ENCODE data around the gene BEST2.

The BEST2 gene

DNA sequence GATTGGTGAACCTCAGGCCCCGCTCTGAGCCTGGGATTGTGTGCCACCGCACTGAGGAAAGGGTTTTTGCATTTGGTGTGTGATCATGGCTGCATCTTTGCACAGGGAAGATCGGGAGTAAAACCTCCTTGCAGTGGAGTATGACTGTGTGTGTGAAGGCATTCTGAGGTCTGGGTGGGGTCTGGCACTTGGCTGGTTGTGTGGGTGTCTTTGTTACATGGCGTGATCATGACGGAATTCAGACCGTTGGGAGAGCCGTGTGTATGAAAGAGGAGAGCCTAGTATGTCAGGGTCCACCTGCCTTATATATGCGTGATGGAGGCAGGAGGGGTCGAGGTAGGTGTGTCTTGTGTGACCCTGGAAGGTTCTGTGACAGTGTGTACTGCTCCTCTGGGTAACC lies 740 bp upstream of the BEST2 start:
- no peak overlapping the region for H3K27ac ChIP-seq (ENCODE audit: insufficient read depth, low read length, poor library complexity, severe bottlenecking)
- DNase-seq, result no peak
- H3K4me3 ChIP-seq (ENCODE audit: insufficient read depth, low read depth, low read length, poor library complexity, severe bottlenecking), result no peak overlapping the region
- peaks cover 6% of the 10 kb centered on the region for H3K9me3 ChIP-seq (ENCODE audit: control insufficient read depth, low read length)
- H3K36me3 ChIP-seq (ENCODE audit: control insufficient read depth, insufficient read depth, low read length), result peaks cover 22% of the 10 kb centered on the region
- peaks cover 4% of the 10 kb centered on the region for H3K27me3 ChIP-seq (replicated peaks; ENCODE audit: control insufficient read depth, insufficient read depth, low read length, poor library complexity, severe bottlenecking)
- H3K4me1 ChIP-seq (ENCODE audit: control insufficient read depth, insufficient read depth, low read length, poor library complexity, severe bottlenecking), result no peaks in the 10 kb centered on the region

DNA sequence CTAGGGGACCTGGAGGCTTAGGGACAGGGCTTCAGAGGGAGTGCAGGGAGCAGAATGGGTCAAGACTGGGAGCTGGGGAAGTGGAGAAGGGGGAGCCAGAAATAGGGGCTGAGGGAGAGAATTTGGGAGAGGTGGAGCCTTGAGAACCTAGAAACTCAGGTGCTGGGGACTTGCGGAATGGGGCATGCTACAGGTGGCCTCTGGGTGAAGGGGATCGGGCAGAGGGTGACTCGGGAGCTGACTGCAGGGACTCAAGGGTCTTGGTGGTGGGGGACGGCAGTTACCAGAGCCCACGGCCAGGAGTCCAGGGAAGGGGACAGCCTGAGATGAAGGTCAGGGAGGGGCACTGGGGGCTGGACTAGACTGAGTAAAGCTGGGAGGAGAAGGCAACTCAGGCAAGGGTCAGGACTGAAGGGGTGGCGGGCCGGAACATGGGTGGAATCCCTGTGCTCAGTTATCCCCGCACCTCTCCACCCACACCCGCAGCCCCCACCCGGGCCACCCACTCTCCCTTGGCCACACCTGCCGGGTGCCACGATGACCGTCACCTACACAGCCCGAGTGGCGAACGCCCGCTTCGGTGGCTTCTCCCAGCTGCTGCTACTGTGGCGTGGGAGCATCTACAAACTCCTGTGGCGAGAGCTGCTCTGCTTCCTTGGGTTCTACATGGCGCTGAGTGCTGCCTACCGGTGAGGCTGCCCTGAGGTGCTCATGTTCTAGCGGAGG lies 628 bp downstream of the BEST2 start:
- Histone ChIP-seq H3K36me3 (ENCODE audit: control insufficient read depth, insufficient read depth, low read length) (peaks cover 9% of the 10 kb centered on the region), H3K9me3 (ENCODE audit: control insufficient read depth, low read length) (peaks cover 6% of the 10 kb centered on the region), H3K27ac (ENCODE audit: insufficient read depth, low read length, poor library complexity, severe bottlenecking) (no peak overlapping the region), H3K4me1 (ENCODE audit: control insufficient read depth, insufficient read depth, low read length, poor library complexity, severe bottlenecking) (no peaks in the 10 kb centered on the region), H3K4me3 (ENCODE audit: insufficient read depth, low read depth, low read length, poor library complexity, severe bottlenecking) (no peak overlapping the region), H3K27me3 (replicated peaks; ENCODE audit: control insufficient read depth, insufficient read depth, low read length, poor library complexity, severe bottlenecking) (peaks cover 4% of the 10 kb centered on the region)
- no peak for DNase-seq

DNA sequence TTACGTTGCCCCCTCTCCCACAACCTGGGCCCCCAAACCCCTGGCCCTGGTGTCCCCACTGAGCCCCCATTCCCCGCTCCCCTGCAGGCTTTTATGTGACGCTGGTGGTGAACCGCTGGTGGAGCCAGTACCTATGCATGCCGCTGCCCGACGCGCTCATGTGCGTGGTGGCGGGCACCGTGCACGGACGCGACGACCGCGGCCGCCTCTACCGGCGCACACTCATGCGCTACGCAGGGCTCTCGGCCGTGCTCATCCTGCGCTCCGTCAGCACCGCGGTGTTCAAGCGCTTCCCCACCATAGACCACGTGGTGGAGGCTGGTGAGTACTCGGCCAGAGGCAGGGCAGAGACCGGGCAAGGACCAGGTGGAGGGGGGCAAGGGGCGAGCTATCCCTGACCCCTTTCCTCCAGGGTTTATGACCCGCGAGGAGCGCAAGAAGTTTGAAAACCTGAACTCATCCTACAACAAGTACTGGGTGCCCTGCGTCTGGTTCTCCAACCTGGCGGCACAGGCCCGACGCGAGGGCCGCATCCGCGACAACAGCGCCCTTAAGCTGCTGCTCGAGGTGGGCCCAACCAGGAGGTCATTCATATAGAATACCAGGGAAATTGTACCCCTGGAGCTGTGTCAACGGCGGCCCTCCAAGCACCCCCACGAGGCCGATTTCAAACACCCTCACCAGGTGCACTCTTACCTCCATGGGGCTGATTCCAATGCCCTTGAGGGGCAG lies 3.0 kb downstream of the BEST2 start:
- Histone ChIP-seq H3K4me3 (ENCODE audit: insufficient read depth, low read depth, low read length, poor library complexity, severe bottlenecking) (no peak overlapping the region), H3K36me3 (ENCODE audit: control insufficient read depth, insufficient read depth, low read length) (no peaks in the 10 kb centered on the region), H3K27me3 (replicated peaks; ENCODE audit: control insufficient read depth, insufficient read depth, low read length, poor library complexity, severe bottlenecking) (peaks cover 4% of the 10 kb centered on the region), H3K27ac (ENCODE audit: insufficient read depth, low read length, poor library complexity, severe bottlenecking) (no peak overlapping the region), H3K9me3 (ENCODE audit: control insufficient read depth, low read length) (no peaks in the 10 kb centered on the region), H3K4me1 (ENCODE audit: control insufficient read depth, insufficient read depth, low read length, poor library complexity, severe bottlenecking) (peaks cover 5% of the 10 kb centered on the region)
- DNase-seq, result no peak

DNA sequence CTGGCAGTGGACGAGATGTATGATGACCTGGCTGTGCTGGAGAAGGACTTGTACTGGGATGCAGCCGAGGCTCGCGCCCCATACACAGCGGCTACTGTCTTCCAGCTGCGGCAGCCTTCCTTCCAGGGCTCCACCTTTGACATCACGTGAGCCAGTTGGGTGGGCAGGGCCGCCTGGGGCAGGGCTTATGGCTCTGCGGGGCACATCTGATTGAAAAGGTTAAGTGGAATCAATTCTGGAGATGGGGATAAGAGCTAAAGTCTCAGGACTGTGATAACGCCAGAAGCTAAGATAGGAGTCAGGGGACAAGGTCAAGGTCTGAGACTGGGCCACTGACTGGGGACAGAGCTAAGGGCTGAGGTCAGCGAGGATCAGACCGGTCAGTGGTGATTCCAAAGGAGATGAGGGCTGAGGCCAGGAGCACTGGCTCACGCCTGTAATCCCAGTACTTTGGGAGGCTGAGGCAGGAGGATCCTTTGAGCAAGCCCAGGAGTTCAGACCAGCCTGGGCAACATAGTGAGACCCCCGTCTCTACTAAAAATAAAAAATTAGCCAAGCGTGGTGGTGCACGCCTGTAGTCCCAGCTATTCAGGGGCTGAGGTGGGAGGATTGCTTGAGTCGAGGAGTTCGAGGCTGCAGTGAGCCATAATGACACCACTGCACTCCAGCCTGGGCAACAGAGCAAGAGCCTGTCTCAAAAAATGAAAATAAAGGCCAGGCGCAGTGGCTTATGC lies 4.7 kb downstream of the BEST2 start:
- no peaks in the 10 kb centered on the region for H3K9me3 ChIP-seq (ENCODE audit: control insufficient read depth, low read length)
- H3K4me3 ChIP-seq (ENCODE audit: insufficient read depth, low read depth, low read length, poor library complexity, severe bottlenecking), result no peak overlapping the region
- peaks cover 4% of the 10 kb centered on the region for H3K27me3 ChIP-seq (replicated peaks; ENCODE audit: control insufficient read depth, insufficient read depth, low read length, poor library complexity, severe bottlenecking)
- no peak for DNase-seq
- no peaks in the 10 kb centered on the region for H3K36me3 ChIP-seq (ENCODE audit: control insufficient read depth, insufficient read depth, low read length)
- H3K4me1 ChIP-seq (ENCODE audit: control insufficient read depth, insufficient read depth, low read length, poor library complexity, severe bottlenecking), result peaks cover 5% of the 10 kb centered on the region
- H3K27ac ChIP-seq (ENCODE audit: insufficient read depth, low read length, poor library complexity, severe bottlenecking), result no peak overlapping the region

DNA sequence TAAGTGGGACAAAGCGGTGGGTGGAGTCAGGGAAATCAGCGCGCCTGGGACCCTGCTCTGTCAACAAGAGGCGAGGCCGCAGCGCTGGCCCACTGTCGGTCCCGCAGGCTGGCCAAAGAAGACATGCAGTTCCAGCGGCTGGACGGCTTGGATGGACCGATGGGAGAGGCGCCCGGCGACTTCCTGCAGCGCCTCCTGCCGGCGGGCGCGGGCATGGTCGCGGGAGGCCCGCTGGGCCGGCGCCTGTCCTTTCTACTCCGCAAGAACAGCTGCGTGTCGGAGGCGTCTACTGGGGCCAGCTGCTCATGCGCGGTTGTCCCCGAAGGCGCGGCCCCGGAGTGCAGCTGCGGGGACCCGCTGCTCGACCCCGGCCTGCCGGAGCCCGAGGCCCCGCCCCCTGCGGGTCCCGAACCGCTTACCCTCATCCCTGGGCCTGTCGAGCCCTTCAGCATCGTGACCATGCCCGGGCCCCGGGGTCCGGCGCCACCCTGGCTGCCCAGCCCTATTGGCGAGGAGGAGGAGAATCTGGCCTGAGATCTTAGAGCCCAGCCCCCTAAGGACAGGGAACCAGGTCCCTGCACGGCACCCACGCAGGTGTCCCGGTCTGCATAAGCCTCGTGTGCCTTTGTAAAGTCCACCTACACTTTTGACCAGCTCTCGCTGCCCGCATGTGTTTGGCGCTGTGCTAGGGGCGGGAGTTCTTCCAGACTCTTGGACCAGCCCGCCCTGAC lies 6.1 kb downstream of the BEST2 start:
- Histone ChIP-seq H3K4me3 (ENCODE audit: insufficient read depth, low read depth, low read length, poor library complexity, severe bottlenecking) (peak overlapping the region; percentile 11), H3K27ac (ENCODE audit: insufficient read depth, low read length, poor library complexity, severe bottlenecking) (no peak overlapping the region), H3K36me3 (ENCODE audit: control insufficient read depth, insufficient read depth, low read length) (no peaks in the 10 kb centered on the region), H3K27me3 (replicated peaks; ENCODE audit: control insufficient read depth, insufficient read depth, low read length, poor library complexity, severe bottlenecking) (peaks cover 4% of the 10 kb centered on the region), H3K9me3 (ENCODE audit: control insufficient read depth, low read length) (no peaks in the 10 kb centered on the region), H3K4me1 (ENCODE audit: control insufficient read depth, insufficient read depth, low read length, poor library complexity, severe bottlenecking) (peaks cover 5% of the 10 kb centered on the region)
- DNase-seq, result peak; percentile 34 to 47 (median 34)

DNA sequence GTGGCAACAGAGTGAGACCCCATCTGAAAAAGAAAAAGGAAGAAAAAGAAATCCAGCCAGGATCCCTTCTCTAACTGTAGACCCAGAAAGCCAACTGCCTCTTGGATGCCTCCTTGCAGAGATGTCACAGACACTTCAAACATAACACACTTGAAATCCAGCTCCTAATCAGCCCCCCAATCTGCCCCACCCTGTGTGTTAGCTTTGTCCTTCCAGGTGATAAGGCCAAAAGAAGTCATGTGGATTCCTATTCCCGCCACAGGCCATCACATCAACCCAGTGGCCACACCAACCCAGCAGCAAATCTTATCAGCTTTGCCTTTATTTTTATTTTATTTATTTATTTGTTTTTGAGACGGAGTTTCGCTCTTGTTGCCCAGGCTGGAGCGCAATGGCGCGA lies 8.1 kb downstream of the BEST2 start:
- Histone ChIP-seq H3K36me3 (ENCODE audit: control insufficient read depth, insufficient read depth, low read length) (no peaks in the 10 kb centered on the region), H3K27ac (ENCODE audit: insufficient read depth, low read length, poor library complexity, severe bottlenecking) (no peak overlapping the region), H3K27me3 (replicated peaks; ENCODE audit: control insufficient read depth, insufficient read depth, low read length, poor library complexity, severe bottlenecking) (no peaks in the 10 kb centered on the region), H3K4me3 (ENCODE audit: insufficient read depth, low read depth, low read length, poor library complexity, severe bottlenecking) (no peak overlapping the region), H3K9me3 (ENCODE audit: control insufficient read depth, low read length) (no peaks in the 10 kb centered on the region), H3K4me1 (ENCODE audit: control insufficient read depth, insufficient read depth, low read length, poor library complexity, severe bottlenecking) (peaks cover 5% of the 10 kb centered on the region)
- DNase-seq, result no peak

DNA sequence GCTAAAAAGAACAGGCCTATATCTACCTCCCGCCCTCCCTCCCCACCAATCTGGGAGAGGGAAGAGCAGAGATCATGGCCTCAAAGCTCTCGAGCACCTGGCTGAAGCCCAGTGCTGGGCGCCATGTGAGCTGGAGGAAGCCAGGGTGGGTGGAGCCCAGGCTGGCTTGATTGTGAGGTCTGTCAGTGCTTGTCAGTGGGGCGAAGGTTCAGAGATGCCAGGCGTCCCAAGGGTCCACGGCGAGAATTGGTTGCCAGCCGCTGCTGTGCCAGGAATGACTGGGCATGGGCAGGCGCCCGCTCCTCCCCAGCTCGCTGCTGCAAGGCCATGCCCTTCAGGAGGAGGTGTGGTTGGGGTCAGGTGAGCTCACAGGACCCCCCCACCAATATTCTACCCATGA lies 11.5 kb downstream of the BEST2 start:
- Histone ChIP-seq H3K9me3 (ENCODE audit: control insufficient read depth, low read length) (no peaks in the 10 kb centered on the region), H3K4me3 (ENCODE audit: insufficient read depth, low read depth, low read length, poor library complexity, severe bottlenecking) (no peak overlapping the region), H3K4me1 (ENCODE audit: control insufficient read depth, insufficient read depth, low read length, poor library complexity, severe bottlenecking) (no peaks in the 10 kb centered on the region), H3K36me3 (ENCODE audit: control insufficient read depth, insufficient read depth, low read length) (no peaks in the 10 kb centered on the region), H3K27me3 (replicated peaks; ENCODE audit: control insufficient read depth, insufficient read depth, low read length, poor library complexity, severe bottlenecking) (no peaks in the 10 kb centered on the region), H3K27ac (ENCODE audit: insufficient read depth, low read length, poor library complexity, severe bottlenecking) (no peak overlapping the region)
- DNase-seq, result no peak

DNA sequence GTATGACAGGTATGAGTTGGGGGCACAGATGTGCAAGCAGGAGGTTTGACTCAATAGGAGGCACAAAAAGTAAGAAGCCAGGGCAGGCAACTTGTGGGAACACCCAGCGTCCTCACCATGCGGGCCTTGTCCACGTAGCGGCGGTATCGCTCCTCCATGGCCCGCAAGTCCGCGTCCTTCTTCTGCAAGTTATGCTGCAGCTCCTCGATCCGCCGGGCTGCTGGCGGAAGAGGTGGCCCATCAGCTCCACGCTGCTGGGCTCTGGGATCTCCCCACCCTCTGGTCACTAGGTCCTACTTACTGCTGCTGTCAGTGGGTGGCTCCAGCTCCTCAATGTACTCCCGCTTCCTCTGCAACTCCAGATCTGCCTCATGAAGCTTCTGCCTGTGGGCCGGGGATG lies 13.1 kb downstream of the BEST2 start:
- Histone ChIP-seq H3K27me3 (replicated peaks; ENCODE audit: control insufficient read depth, insufficient read depth, low read length, poor library complexity, severe bottlenecking) (no peaks in the 10 kb centered on the region), H3K27ac (ENCODE audit: insufficient read depth, low read length, poor library complexity, severe bottlenecking) (no peak overlapping the region), H3K9me3 (ENCODE audit: control insufficient read depth, low read length) (no peaks in the 10 kb centered on the region), H3K4me1 (ENCODE audit: control insufficient read depth, insufficient read depth, low read length, poor library complexity, severe bottlenecking) (peaks cover 3% of the 10 kb centered on the region), H3K36me3 (ENCODE audit: control insufficient read depth, insufficient read depth, low read length) (no peaks in the 10 kb centered on the region), H3K4me3 (ENCODE audit: insufficient read depth, low read depth, low read length, poor library complexity, severe bottlenecking) (no peak overlapping the region)
- no peak for DNase-seq

DNA sequence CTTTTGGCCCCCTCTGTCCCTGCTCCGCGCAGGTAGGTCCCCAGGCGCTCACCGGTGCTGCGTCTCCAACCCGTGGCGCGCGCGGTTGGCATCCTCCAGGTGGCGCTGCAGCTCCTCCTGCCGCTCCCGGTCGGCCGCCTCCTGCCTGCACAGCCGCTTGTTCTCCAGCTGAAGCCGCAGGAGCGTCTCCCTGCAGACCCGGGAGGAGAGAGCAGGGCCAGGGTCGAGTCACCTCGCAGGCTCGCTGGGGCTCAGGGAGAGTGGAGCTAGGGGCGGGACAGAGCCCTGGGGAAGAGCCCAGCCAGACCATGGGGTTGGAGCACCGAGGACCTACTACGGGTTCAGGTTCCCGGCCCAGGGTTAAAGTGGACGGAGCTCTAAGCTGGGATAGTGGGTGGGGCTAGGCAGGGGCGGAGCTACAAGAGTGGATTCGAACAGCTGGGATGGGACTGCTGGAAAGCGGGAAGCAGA lies 14.5 kb downstream of the BEST2 start:
- Histone ChIP-seq H3K27ac (ENCODE audit: insufficient read depth, low read length, poor library complexity, severe bottlenecking) (no peak overlapping the region), H3K27me3 (replicated peaks; ENCODE audit: control insufficient read depth, insufficient read depth, low read length, poor library complexity, severe bottlenecking) (no peaks in the 10 kb centered on the region), H3K36me3 (ENCODE audit: control insufficient read depth, insufficient read depth, low read length) (no peaks in the 10 kb centered on the region), H3K9me3 (ENCODE audit: control insufficient read depth, low read length) (no peaks in the 10 kb centered on the region), H3K4me3 (ENCODE audit: insufficient read depth, low read depth, low read length, poor library complexity, severe bottlenecking) (no peak overlapping the region), H3K4me1 (ENCODE audit: control insufficient read depth, insufficient read depth, low read length, poor library complexity, severe bottlenecking) (peaks cover 7% of the 10 kb centered on the region)
- peak in 2 of 3 donors; percentile 69 to 77 for DNase-seq

Measured in effector memory CD4-positive, alpha-beta T cell (primary cell).